Sigmoid colon (tissue), 7 donors: ENCODE results near the gene PEX3. TPM values are rescaled to one million over a fixed set of nuclear protein-coding genes. Genes with fewer than 3 reads are reported as not detected.

ENCODE experiments used
- DNase-seq: peaks from one replicate; pipeline ENCODE4 v3.0.0-alpha.2; 2019
- H3K27ac ChIP-seq, 4 donors: fragments of 200-600 bp; sonication (generic); one replicate each; pipeline ENCODE4 v1.5.1; 2016 to 2019; ENCODE audit warnings: mild to moderate bottlenecking in 1 of 4
- H3K27me3 ChIP-seq, 3 donors: fragments of 200-600 bp; sonication (generic); one replicate each; pipeline ENCODE4 v1.5.1; 2019; ENCODE audit warnings: mild to moderate bottlenecking in 1 of 3
- H3K36me3 ChIP-seq, 4 donors: fragments of 200-600 bp; sonication (generic); one replicate each; pipeline ENCODE4 v1.5.1; 2016 to 2019
- H3K4me1 ChIP-seq, 4 donors: fragments of 200-600 bp; sonication (generic); one replicate each; pipeline ENCODE4 v1.5.1; 2017 to 2019
- H3K4me3 ChIP-seq, 4 donors: fragments of 200-600 bp; sonication (generic); one replicate each; pipeline ENCODE4 v1.5.1; 2017 to 2019; ENCODE audit warnings: mild to moderate bottlenecking in 2 of 4, moderate library complexity in 1 of 4
- H3K9me3 ChIP-seq, 4 donors: fragments of 200-600 bp in 3 of 4; sonication (generic) in 3 of 4; one replicate each; pipeline versions ENCODE4 v1.5.1 to v1.6.1; 2013 to 2019
- CTCF ChIP-seq, 4 experiments: fragments of 450-650 bp in 3 of 4; fragments of 200-600 bp in 1 of 4; IDR thresholded peaks; one replicate each; pipeline ENCODE4 v1.5.1; 2016 to 2019; ENCODE audit warnings: antibody characterized with exemption in 4 of 4, mild to moderate bottlenecking in 3 of 4, moderate library complexity in 2 of 4
- EP300 ChIP-seq, 4 donors: sonication (generic); formaldehyde crosslinking; IDR thresholded peaks; one replicate each; pipeline ENCODE4 v1.6.1; 2017; ENCODE audit warnings: antibody characterized with exemption in 4 of 4
- POLR2A ChIP-seq, 2 donors: fragments of 450-650 bp; IDR thresholded peaks; one replicate each; pipeline ENCODE4 v1.6.1; 2016; ENCODE audit warnings: antibody characterized with exemption in 2 of 2, mild to moderate bottlenecking in 2 of 2, moderate library complexity in 2 of 2
- POLR2AphosphoS5 ChIP-seq, 4 donors: sonication (generic); formaldehyde crosslinking; IDR thresholded peaks; one replicate each; pipeline ENCODE4 v1.6.1; 2017; ENCODE audit warnings: antibody characterized with exemption in 4 of 4
- WGBS, 2 donors: extraction: QIAGEN DNeasy Blood & Tissue Kit; methylation state at CpG; one replicate each; pipeline ENCODE4 v1.1.7; 2013; 5-methylcytosine and 5-hydroxymethylcytosine counted together
- intact Hi-C: fragments of 100-400 bp; cut with DNase I; formaldehyde crosslinking; loops from one replicate; pipeline ENCODE4 v1.15.1; 2023
- polyA plus RNA-seq, 3 donors: library from polyadenylated mRNA; stranded (reverse); fragments of 200-250 nt; gene quantifications; one replicate each; pipeline ENCODE4 v1.2.3, GENCODE V29; 2013
- total RNA-seq, 4 donors: library from RNA; depleted of rRNA; stranded (reverse); fragments of >200 nt; gene quantifications; one replicate each; pipeline ENCODE4 v1.1.0, GENCODE V29; 2016
- donor health status: healthy with polysubstance abuse.
- donor health status: Bipolar disorder and iron deficiency.
- donor health status: healthy.

Gene PEX3
- total and polyA plus RNA-seq, 7 donors: 5.1 to 16.1 (median 10.6) TPM

- intact Hi-C loops: no loop called here
- WGBS, 2 donors: 92 to 95% methylated on average over 2 of the region's 2 CpGs
- no peak for DNase-seq
- Histone ChIP-seq H3K4me1 (no peaks in the 10 kb centered on the region), H3K36me3 (peaks cover 0 to 4% (median 0%) of the 10 kb centered on the region in 4 donors), H3K27me3 (no peaks in the 10 kb centered on the region), H3K4me3 (no peak overlapping the region), H3K9me3 (no peaks in the 10 kb centered on the region), H3K27ac (no peak overlapping the region)
- TF ChIP-seq EP300 (IDR thresholded peaks at IDR 0.05) (no peak), POLR2A (IDR thresholded peaks at IDR 0.05) (no peak), CTCF (IDR thresholded peaks at IDR 0.05) (no peak), POLR2AphosphoS5 (IDR thresholded peaks at IDR 0.05) (no peak)
These were observed 35.4 kb downstream of the PEX3 start for GRCh38 chr6:143485967-143486366.

GRCh38 chr6:143486752-143487151, 36.1 kb downstream of the PEX3 start:
- Histone ChIP-seq H3K4me3 (no peak overlapping the region), H3K27me3 (no peaks in the 10 kb centered on the region), H3K9me3 (no peaks in the 10 kb centered on the region), H3K36me3 (peaks cover 0 to 4% (median 0%) of the 10 kb centered on the region in 4 donors), H3K4me1 (no peaks in the 10 kb centered on the region), H3K27ac (no peak overlapping the region)
- intact Hi-C loops: no loop called here
- no peak for TF ChIP-seq POLR2AphosphoS5 (IDR thresholded peaks at IDR 0.05)
- TF ChIP-seq CTCF (IDR thresholded peaks at IDR 0.05): no peak
- no peak for TF ChIP-seq POLR2A (IDR thresholded peaks at IDR 0.05)
- TF ChIP-seq EP300 (IDR thresholded peaks at IDR 0.05): no peak
- WGBS, 2 donors: 96 to 97% methylated on average over 3 of the region's 3 CpGs
- no peak for DNase-seq

GRCh38 chr6:143490244-143490643, 39.6 kb downstream of the PEX3 start:
- Histone ChIP-seq H3K4me3 (no peak overlapping the region), H3K27ac (no peak overlapping the region), H3K4me1 (no peaks in the 10 kb centered on the region), H3K27me3 (no peaks in the 10 kb centered on the region), H3K36me3 (peaks cover 0 to 23% (median 4%) of the 10 kb centered on the region in 4 donors), H3K9me3 (no peaks in the 10 kb centered on the region)
- WGBS, 2 donors: 92 to 94% methylated on average over 1 of the region's 1 CpG
- DNase-seq: no peak
- intact Hi-C loops: no loop called here
- TF ChIP-seq EP300 (IDR thresholded peaks at IDR 0.05) (no peak), CTCF (IDR thresholded peaks at IDR 0.05) (no peak), POLR2AphosphoS5 (IDR thresholded peaks at IDR 0.05) (no peak), POLR2A (IDR thresholded peaks at IDR 0.05) (no peak)

- no peak overlapping the region for H3K4me3 ChIP-seq
- WGBS, 2 donors: 96% methylated on average over 8 of the region's 8 CpGs
- TF ChIP-seq EP300 (IDR thresholded peaks at IDR 0.05) (no peak), POLR2A (IDR thresholded peaks at IDR 0.05) (no peak)
- H3K36me3 ChIP-seq: peaks cover 0 to 28% (median 4%) of the 10 kb centered on the region in 4 donors
- intact Hi-C loops: no loop called here
- no peaks in the 10 kb centered on the region for H3K4me1 ChIP-seq
- H3K27ac ChIP-seq: no peak overlapping the region
- DNase-seq: no peak
- H3K27me3 ChIP-seq: no peaks in the 10 kb centered on the region
- no peaks in the 10 kb centered on the region for H3K9me3 ChIP-seq
These were observed 40.2 kb downstream of the PEX3 start for GRCh38 chr6:143490775-143491174.

- DNase-seq: no peak
- Histone ChIP-seq H3K4me1 (no peaks in the 10 kb centered on the region), H3K4me3 (no peak overlapping the region), H3K27ac (no peak overlapping the region), H3K27me3 (no peaks in the 10 kb centered on the region), H3K9me3 (no peaks in the 10 kb centered on the region), H3K36me3 (peaks cover 0 to 80% (median 14%) of the 10 kb centered on the region in 4 donors)
- TF ChIP-seq POLR2AphosphoS5 (IDR thresholded peaks at IDR 0.05) (no peak), EP300 (IDR thresholded peaks at IDR 0.05) (no peak), CTCF (IDR thresholded peaks at IDR 0.05) (no peak), POLR2A (IDR thresholded peaks at IDR 0.05) (no peak)
- 98 to 100% methylated on average over 1 of the region's 1 CpG for WGBS, 2 donors
- intact Hi-C loops: no loop called here
These were observed 46.4 kb downstream of the PEX3 start for GRCh38 chr6:143496974-143497373.
